ENCODE results near the gene TUBGCP2.
"Not testable (repeated sequence)": the region's sequence is repeated elsewhere in the genome, so short reads cannot be mapped to it uniquely, and the experiment has no call there.

TUBGCP2 gene

GRCh38 chr10:133242611-133243356 lies 65.9 kb downstream of the TUBGCP2 start:
- DNase-seq: no peak

GRCh38 chr10:133241501-133242205 lies 67.0 kb downstream of the TUBGCP2 start:
- peak; percentile 46 for DNase-seq

GRCh38 chr10:133239990-133240389 lies 68.7 kb downstream of the TUBGCP2 start:
- no peak for DNase-seq

GRCh38 chr10:133238466-133238804 lies 70.2 kb downstream of the TUBGCP2 start:
- DNase-seq: no peak

GRCh38 chr10:133237588-133238465 lies 70.8 kb downstream of the TUBGCP2 start, which contains the start of gene VENTX:
Gene VENTX, plus strand, starts transcription at chr10:133237855. Its CDS starts 60 bp downstream, at chr10:133237915.
- no peak for DNase-seq

- DNase-seq: no peak
These were observed 71.5 kb downstream of the TUBGCP2 start for GRCh38 chr10:133237241-133237587.

GRCh38 chr10:133236401-133237240 lies 72.1 kb downstream of the TUBGCP2 start:
- no peak for DNase-seq

GRCh38 chr10:133235932-133236331 lies 72.7 kb downstream of the TUBGCP2 start:
- no peak for DNase-seq

GRCh38 chr10:133235265-133235855 lies 73.3 kb downstream of the TUBGCP2 start:
- no peak for DNase-seq

- DNase-seq: not testable (repeated sequence)
These were observed 73.9 kb downstream of the TUBGCP2 start for GRCh38 chr10:133234796-133235195.

GRCh38 chr10:133231946-133232574 lies 76.6 kb downstream of the TUBGCP2 start:
- DNase-seq: no peak

GRCh38 chr10:133231244-133231945 lies 77.3 kb downstream of the TUBGCP2 start:
- DNase-seq: no peak

- no peak for DNase-seq
These were observed 78.1 kb downstream of the TUBGCP2 start for GRCh38 chr10:133230387-133231195.

GRCh38 chr10:133230044-133230361 lies 78.7 kb downstream of the TUBGCP2 start, which contains the start of gene UTF1:
Gene UTF1, plus strand, starts transcription at chr10:133230217. Its CDS starts 72 bp downstream, at chr10:133230289.
- no peak for DNase-seq

GRCh38 chr10:133229265-133230043 lies 79.2 kb downstream of the TUBGCP2 start:
- DNase-seq: no peak
